Measurements from ENCODE around the gene EXOC3L4.

The EXOC3L4 gene

DNA sequence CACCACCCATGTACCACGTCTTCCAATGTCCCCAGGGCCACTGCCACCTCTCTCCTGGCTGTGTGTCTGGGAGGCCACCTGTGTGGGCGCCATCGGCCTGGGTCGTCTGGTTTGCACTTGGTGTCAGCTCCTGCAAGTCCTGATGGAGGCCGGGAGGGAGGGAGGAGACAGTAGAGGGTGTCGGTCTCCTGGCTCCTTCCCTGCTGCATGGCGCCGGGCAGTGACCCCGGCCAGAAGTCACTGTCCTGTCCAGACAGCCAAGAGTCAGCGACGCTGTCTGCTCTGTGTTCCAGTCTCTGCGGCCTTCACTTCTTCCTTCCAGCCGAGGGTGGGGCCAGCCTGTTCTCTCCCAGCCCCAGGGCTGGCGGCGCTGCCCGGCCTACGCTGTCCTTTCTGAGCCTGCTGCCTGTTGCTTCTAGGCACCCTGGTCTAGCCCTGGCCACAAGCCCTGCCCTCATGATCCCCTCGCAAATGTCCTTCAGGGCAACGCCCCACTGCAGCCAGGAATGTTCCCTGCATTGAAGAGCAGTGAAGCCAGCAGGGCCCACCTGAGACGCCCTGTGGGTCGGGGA, 23.5 kb upstream of the EXOC3L4 start:
- DNase-seq (ENCODE audit: low read depth in 2 of 2) = no peak

GRCh38 chr14:103071544-103072251, 22.8 kb upstream of the EXOC3L4 start:
- no peak for DNase-seq (ENCODE audit: low read depth in 2 of 2)

GRCh38 chr14:103072595-103073366, 21.7 kb upstream of the EXOC3L4 start:
- DNase-seq (ENCODE audit: low read depth in 2 of 2) = no peak

DNA sequence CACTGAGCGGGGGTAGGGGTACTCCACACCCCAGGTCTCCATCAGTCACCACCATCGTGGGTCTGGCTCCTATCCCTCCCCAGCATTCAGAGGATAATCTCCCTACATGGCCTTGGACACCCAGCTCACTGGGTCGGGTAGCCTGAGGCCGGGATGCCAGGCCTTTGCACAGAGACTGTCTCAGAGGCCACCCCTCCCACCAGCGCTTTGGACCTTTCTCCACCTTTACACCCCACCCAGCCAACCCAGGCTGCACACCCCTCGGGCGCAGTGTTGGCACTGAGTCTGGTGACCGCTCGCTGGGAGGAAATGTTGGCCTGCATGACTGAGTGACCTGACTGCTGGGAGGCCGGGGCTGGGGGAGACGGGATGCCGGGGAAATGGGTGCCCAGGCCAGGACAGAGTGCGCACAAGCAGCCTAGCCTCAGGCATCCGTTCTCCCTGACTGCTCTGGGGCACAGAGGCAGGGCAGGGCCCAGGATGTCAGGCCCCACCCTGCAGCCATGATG, 21.1 kb upstream of the EXOC3L4 start:
- no peak for DNase-seq (ENCODE audit: low read depth in 2 of 2)

GRCh38 chr14:103073876-103074728, 20.4 kb upstream of the EXOC3L4 start:
- no peak for DNase-seq (ENCODE audit: low read depth in 2 of 2)

DNA sequence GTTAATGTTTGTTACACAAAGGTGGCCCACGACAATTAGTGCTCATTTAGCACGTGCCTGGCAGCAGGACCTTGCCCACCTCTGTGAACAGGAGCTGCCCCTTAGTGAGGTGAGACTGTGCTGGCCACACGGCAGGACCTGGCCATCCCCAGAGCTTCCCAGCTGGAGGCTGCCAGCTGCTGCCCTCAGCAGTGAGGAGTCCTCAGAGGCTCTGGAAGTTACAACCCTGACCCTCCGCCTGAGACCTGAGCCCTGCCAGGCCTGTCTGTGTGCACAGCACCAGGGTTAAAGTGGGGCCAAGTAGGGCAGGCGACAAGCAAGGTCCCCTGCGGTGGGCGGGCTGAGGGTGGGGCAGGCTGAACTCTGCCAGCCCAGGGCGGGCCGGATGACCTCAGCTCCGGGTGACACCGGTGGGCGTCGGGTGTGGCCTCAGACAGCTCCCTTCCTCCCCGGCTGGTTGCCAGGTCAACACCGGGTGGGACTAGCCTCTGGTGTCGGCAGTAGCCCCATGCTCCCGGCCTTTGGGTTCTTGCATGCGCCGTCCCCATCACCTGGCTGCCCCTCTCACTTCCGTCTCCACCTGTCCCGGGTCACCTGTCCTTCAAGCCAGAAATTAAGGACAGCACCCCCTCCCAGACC, 19.7 kb upstream of the EXOC3L4 start:
- no peak for DNase-seq (ENCODE audit: low read depth in 2 of 2)

DNA sequence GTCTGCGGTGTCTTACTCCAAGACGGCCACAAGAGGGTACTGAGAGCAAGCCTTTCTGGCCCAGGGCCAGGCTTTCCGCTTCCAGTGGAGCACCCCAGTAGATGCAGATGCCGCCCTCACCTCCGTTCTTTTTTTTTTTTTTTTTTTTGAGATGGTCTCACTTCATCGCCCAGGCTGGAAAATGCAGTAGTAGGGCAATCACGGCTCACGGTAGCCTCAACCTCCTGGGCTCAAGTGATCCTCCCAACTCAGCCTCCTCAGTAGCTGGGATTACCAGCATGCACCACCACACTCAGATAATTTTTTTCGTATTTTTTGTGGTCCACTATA, 16.1 kb upstream of the EXOC3L4 start:
- DNase-seq (ENCODE audit: low read depth in 2 of 2) = peak; percentile 56 to 64

GRCh38 chr14:103078860-103079587, 15.5 kb upstream of the EXOC3L4 start:
- DNase-seq (ENCODE audit: low read depth in 2 of 2) = no peak

- DNase-seq (ENCODE audit: low read depth in 2 of 2) = no peak
Measured at GRCh38 chr14:103081951-103082350, 12.6 kb upstream of the EXOC3L4 start.

GRCh38 chr14:103084021-103084919, 10.3 kb upstream of the EXOC3L4 start, which contains the start of gene LBHD2:
LBHD2 (plus strand) TSS chr14:103084210; CDS start chr14:103086013, 1,803 bp downstream.
- no peak for DNase-seq (ENCODE audit: low read depth in 2 of 2)

GRCh38 chr14:103085106-103086091, 9.1 kb upstream of the EXOC3L4 start:
- no peak for DNase-seq (ENCODE audit: low read depth in 2 of 2)

GRCh38 chr14:103086771-103087342, 7.7 kb upstream of the EXOC3L4 start:
- DNase-seq (ENCODE audit: low read depth in 2 of 2) = no peak

- no peak for DNase-seq (ENCODE audit: low read depth in 2 of 2)
Measured at GRCh38 chr14:103087343-103087835, 7.1 kb upstream of the EXOC3L4 start.

GRCh38 chr14:103088921-103089320, 5.6 kb upstream of the EXOC3L4 start:
- DNase-seq (ENCODE audit: low read depth in 2 of 2) = no peak

DNA sequence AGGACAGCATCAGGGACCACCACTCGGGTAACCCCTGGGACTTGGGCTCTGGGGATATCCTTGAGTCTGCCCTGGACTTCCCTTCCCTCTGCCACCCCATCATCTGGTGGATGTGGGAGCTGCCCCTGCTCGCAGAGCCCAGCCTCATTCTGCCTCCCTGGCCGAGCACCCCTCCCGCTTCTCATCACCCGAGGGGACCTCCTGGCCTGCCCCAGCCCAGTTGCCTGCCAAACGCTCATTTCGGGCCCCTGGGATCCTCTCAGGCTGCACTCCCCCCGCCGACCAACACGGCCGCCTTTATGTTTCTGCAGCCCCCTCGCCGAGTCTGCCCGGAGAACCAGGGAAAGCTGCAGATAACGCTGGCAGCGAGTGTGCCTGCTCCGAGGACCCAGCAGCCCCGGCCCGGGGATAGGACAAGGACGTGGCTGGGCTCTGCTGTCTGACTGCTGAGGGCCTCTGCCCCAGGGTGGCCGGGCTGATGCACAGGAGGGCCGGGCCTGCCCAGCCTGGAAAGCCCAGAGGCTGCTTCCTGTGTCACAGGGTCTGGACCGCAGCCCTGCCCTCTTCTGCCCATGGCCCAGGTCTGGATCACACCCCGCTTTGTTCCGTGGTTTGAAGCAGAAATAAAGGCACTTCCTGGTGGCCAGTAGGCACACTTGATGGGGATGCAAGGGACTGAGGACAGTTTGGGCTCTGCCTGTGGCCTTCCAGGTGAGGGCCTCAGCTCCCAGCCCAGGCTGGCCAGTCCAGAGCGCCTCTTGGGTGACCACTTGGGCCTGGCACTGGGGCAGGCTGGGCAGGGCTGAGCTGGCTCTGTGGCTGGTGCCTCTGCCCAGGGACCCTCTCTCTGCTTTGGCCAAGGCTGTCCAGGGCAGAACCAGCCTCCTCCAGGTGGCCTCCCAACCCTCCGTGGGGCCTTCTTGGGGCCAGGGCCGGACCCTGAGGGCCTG, 4.9 kb upstream of the EXOC3L4 start:
- DNase-seq (ENCODE audit: low read depth in 2 of 2) = no peak

GRCh38 chr14:103090481-103091020, 4.0 kb upstream of the EXOC3L4 start:
- no peak for DNase-seq (ENCODE audit: low read depth in 2 of 2)

All from activated CD4-positive, alpha-beta T cell treated with anti-CD3 and anti-CD28 coated beads for 24 hours (primary cell).